Head of caudate nucleus (tissue), 42 donors: ENCODE data around the gene ZNF556.
"Not testable (repeated sequence)": the region's sequence is repeated elsewhere in the genome, so short reads cannot be mapped to it uniquely, and the experiment has no call there.

ENCODE experiments used
- DNase-seq, 42 donors: peaks; one replicate each; pipeline versions ENCODE4 v3.0.0 to v3.0.0-alpha.2; 2020 to 2021; ENCODE audit warnings: mixed read lengths in 7 of 42
- intact Hi-C: fragments of 100-400 bp; cut with DNase I; formaldehyde crosslinking; loops from one replicate; pipeline ENCODE4 v1.15.0; 2022

The ZNF556 gene

DNA sequence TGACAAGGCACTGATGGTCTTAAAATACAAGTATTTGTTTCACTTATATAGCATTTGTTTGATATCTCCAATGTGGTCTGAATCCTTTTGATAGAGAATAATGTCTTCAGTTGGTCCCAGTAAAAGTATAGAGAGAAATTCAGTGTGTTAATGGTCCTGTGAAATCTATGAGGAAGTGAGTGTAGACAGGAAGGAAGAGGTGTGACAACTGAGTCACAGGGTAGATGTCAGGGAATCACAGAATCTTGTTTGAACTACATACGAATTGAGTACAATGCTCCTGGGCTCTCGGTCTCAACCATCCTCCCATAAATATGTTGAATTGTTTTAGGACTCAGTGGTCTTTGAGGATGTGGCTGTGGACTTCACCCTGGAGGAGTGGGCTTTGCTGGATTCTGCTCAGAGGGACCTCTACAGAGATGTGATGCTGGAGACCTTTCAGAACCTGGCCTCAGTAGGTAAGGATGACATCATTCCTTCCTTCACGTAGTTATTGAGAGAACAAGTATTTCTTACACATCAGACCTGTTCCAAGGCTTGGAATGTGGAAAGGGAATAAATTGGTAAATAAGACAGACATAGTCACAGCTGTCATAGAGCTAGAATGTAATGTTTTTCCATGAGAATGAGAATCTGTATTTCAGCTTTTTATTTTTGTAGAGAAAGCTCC lies 16.7 kb upstream of the ZNF556 start:
- no peak for DNase-seq

GRCh38 chr19:2852598-2852997 lies 14.5 kb upstream of the ZNF556 start:
- intact Hi-C loops, result no loop called here
- no peak for DNase-seq

More for the DNA sequence above, 16.7 kb upstream of the ZNF556 start:
- intact Hi-C loops, result no loop called here

- intact Hi-C loops, result no loop called here
Measured at GRCh38 chr19:2853015-2853606, 14.0 kb upstream of the ZNF556 start.

DNA sequence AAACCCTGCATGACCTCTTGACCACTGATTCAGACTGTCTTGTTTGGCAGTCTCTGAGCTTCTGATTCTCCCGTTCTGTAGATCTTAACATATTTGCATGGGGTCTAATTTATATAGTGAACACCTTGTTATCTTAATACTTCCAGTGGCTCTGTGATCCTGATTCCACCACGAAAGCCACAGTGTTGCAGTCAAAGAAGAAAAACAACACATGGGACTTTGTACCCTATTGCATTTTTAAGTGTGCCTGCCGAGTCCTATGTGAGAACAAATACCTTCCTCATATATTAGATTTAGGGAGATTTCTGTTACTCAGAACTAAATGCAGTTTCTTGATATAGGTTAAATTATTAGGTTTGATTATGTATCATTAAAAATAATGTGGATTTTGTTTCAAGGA lies 12.3 kb upstream of the ZNF556 start:
- intact Hi-C loops, result no loop called here
- no peak for DNase-seq

More at GRCh38 chr19:2853015-2853606, 14.0 kb upstream of the ZNF556 start:
- DNase-seq, result no peak

DNA sequence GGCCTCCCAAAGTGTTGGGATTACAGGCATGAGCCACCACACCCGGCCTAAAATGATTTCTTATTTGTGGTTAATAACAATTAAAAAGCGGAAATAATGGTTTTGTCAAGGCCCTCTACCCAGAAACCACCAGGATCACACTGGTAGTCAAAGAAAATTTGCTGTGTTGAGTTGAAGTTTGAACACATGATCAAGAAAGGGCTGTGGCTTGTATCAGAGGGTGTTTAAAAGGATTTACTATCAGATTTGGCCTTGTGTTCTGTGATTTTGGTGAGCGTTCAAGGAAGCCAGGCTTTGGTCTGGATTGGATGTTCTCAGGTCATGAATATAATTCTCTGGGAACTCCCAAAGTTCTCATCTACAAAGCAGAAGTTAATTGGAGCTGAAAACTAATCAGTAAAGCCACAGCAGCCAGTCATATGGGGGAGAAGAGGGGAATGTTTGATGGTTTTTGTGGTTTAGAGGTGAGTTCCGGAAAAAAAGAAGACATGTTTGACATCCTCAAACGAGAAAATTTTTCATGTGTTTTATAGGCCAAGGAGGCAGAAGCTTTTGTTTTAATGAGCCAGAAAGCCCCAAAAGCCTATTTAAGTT lies 10.6 kb upstream of the ZNF556 start:
- no peak for DNase-seq
- intact Hi-C loops, result no loop called here

DNA sequence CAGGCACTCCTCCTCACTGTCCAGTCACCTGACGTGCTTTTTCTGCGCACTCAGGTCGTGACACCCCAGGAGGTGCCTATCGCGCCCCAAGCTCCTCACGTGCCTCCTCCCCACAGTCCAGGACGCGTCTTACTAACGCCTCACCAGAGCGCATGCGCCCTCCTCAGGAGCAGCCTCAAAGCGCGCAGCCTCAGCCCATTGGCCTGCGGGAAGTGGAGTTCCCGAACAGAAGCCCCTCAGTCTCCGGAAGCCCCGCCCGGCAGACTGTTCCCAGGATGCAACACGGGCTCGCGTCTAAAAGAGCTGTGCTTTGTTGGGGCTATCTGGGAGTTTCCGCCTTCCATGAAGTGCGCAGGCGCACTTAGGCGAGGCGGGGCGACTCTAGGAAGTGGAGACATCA lies 8.3 kb upstream of the ZNF556 start:
- no peak for DNase-seq
- intact Hi-C loops, result no loop called here

GRCh38 chr19:2863816-2864215 lies 3.3 kb upstream of the ZNF556 start:
- intact Hi-C loops, result no loop called here
- DNase-seq, result no peak

GRCh38 chr19:2865334-2866100 lies 1.6 kb upstream of the ZNF556 start:
- intact Hi-C loops, result no loop called here
- DNase-seq, result no peak

- intact Hi-C loops, result no loop called here
- no peak for DNase-seq
Measured at GRCh38 chr19:2866495-2867024, 575 bp upstream of the ZNF556 start.

DNA sequence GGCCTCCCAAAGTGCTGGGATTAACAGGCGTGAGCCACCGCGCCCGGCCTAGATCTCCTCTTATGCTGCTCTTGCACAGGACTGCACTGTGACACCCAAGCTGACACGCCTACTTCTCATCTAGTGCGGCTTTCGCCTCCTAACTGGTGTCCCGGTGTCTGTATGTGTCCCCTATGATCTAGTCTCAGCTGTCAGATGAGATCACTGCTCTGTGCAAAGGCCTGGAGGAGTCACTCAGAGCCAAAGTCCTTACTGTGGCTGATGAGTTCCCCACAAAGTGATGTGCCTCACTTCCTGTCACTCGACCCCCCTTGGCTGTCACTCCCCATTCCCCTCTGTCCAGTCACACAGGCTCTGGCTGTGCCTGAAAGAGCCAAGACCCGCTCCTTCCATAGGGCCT lies 2.5 kb downstream of the ZNF556 start:
- intact Hi-C loops, result loop anchor here (5.0 kb wide), 1 partner anchor 222 kb away; no protein-coding TSS in a partner anchor

DNA sequence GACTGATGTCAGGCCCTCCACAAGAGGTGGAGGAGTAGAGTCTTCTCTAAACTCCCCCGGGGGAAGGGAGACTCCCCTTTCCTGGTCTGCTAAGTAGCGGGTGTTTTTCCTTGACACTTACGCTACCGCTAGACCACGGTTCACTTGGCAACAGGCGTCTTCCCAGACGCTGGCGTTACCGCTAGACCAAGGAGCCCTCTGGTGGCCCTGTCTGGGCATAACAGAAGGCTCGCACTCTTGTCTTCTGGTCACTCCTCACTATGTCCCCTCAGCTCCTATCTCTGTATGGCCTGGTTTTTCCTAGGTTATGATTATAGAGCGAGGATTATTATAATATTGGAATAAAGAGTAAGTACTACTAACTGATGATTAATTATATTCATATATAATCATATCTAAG lies 5.0 kb downstream of the ZNF556 start:
- DNase-seq, result peak in 11 of 42 donors; percentile 5 to 62 (median 24)
- intact Hi-C loops, result loop anchor here (5.0 kb wide), 1 partner anchor 225 kb away; no protein-coding TSS in a partner anchor

More for the DNA sequence above, 2.5 kb downstream of the ZNF556 start:
- DNase-seq, result no peak

DNA sequence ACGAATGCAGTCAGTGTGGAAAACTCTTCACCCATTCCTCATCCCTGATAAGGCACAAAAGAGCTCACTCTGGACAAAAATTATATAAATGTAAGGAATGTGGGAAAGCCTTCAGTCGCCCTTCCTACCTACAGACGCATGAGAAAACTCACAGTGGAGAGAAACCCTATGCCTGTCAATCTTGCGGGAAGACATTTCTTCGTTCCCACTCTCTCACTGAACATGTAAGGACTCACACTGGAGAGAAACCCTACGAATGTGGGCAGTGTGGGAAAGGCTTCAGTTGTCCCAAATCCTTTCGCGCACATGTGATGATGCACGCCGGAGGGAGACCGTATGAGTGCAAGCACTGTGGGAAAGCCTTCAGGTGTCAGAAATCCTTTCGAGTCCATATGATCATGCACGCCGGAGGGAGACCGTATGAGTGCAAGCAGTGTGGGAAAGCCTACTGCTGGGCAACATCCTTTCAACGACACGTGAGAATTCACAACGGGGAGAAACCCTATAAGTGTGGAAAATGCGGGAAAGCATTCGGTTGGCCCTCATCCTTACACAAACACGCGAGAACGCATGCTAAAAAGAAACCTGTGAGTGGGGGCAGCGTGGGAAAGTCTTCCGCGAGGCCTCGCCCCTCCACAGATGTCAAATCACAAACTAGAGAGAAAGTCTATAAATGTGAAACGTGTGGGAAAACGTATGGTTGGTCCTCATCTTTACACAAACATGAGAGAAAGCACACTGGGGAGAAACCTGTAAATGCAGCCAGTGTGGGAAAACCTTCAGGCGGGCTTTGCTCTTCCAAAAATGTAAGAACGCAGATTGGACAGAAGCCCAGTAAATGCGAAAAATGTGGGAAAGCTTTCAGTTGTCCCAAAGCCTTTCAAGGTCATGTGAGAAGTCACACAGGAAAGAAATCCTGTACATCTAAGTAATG lies 10.5 kb downstream of the ZNF556 start:
- intact Hi-C loops, result no loop called here

DNA sequence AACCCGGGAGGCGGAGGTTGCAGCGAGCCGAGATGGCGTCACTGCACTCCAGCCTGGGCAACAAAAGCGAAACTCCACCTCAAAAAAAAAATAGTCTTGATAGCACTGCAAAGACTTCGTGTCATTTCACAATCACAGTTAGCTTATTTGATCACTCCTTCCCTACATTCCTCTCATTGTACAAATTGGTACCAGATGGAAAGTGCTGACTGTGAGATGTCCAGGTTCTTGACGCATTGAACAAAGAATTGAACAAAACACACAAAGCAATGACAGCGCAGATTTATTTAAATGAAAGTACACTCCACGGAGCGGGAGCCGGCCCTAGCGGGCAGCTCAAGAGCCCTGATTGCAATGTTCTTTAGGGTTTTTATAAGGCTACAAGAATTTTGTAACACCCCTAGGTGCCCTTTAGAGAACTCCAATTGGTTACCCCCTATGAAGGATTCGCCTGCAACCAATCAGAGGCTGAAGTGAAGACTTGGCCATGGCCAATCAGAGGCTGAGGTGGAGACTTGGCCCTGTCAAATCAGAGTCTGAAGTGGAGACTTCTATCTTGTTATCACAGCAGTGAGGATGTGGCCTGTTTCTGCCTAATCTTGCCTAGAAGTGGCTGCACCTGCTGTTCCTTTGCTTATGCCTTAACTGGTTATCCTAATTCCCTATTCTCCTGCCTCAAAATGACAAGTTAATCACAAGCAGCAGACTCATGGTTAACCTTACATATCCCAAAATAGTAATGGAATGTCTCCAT lies 16.7 kb downstream of the ZNF556 start:
- intact Hi-C loops, result no loop called here
- DNase-seq, result peak in 1 of 42 donors; percentile 14

More for the DNA sequence above, 10.5 kb downstream of the ZNF556 start:
- no peak for DNase-seq

DNA sequence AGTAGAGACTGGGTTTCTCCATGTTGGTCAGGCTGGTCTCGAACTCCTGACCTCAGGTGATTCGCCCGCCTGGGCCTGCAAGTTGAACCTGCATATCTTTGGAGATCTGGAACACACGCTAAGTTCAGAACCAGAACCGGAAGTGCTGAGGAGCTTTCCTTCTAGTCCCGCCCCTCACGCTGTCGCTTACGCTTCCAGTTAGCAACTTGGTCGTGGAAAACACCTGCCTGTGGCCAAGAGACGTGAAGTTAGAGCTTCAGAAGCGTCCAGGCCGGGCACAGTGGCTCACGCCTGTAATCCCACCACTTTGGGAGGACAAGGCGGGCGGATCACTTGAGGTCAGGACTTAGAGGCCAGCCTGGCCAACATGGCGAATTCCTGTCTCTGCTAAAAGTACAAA lies 18.6 kb downstream of the ZNF556 start:
- intact Hi-C loops, result no loop called here

GRCh38 chr19:2887391-2887914 lies 20.3 kb downstream of the ZNF556 start:
- intact Hi-C loops, result no loop called here
- peak in 28 of 42 donors; percentile 8 to 64 (median 26) for DNase-seq

More for the DNA sequence above, 18.6 kb downstream of the ZNF556 start:
- no peak for DNase-seq

- DNase-seq, result peak in 18 of 42 donors; percentile 10 to 54 (median 36)
- intact Hi-C loops, result no loop called here
Measured at GRCh38 chr19:2888731-2889224, 21.6 kb downstream of the ZNF556 start.

DNA sequence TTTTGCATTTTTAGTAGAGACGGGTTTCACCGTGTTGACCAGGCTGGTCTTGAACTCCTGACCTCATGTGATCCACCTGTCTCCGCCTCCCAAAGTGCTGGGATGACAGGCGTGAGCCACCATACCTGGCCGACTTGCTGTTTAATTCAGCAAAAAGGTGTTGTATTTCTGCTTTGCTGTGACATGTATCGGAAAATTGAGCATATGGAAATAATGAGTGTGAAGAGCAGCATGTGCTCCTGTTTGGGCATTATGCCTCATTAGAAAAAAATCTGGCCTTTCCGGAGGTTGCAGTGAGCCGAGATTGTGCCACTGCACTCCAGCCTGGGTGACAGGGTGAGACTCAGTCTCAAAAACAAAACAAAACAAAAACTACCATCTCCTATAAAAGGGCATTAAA lies 23.4 kb downstream of the ZNF556 start:
- intact Hi-C loops, result not testable (repeated sequence)

More for the DNA sequence above, 23.4 kb downstream of the ZNF556 start:
- DNase-seq, result not testable (repeated sequence)
